Lung (tissue), 12 donors: ENCODE measurements around the gene IFNL2. TPM values are rescaled to one million over a fixed set of nuclear protein-coding genes. Genes with fewer than 3 reads are reported as not detected.
"Not testable (repeated sequence)": the region's sequence is repeated elsewhere in the genome, so short reads cannot be mapped to it uniquely, and the experiment has no call there.

Experiments
- ATAC-seq: fragments of 200-7000 bp; cut with Tn5 transposase; one replicate; pipeline ENCODE4 v1.9.1; 2020; ENCODE audit warnings: moderate number of reproducible peaks; ENCODE audit not compliant: insufficient read depth, low FRiP score
- DNase-seq, 3 donors: peaks; one replicate each; pipeline ENCODE4 v3.0.0-alpha.2; 2013 to 2017
- H3K27ac ChIP-seq, 2 donors: one replicate each; pipeline ENCODE4 v1.5.1; 2013; ENCODE audit warnings: mild to moderate bottlenecking in 2 of 2, moderate library complexity in 2 of 2, control low read depth in 1 of 2, inconsistent platforms in 1 of 2, low read depth in 1 of 2, low read length in 1 of 2
- H3K27me3 ChIP-seq, 3 donors: one replicate each; pipeline ENCODE4 v1.5.1; 2013; ENCODE audit warnings: low read length in 2 of 3; ENCODE audit not compliant: control insufficient read depth in 3 of 3, insufficient read depth in 3 of 3
- H3K36me3 ChIP-seq, 4 donors: one replicate each; pipeline ENCODE4 v1.5.1; 2013; ENCODE audit warnings: low read length in 4 of 4, mild to moderate bottlenecking in 1 of 4, moderate library complexity in 1 of 4; ENCODE audit not compliant: control insufficient read depth in 4 of 4, insufficient read depth in 4 of 4
- H3K4me1 ChIP-seq, 5 donors: one replicate each; pipeline ENCODE4 v1.5.1; 2013; ENCODE audit warnings: low read length in 5 of 5, mild to moderate bottlenecking in 2 of 5, moderate library complexity in 1 of 5; ENCODE audit not compliant: control insufficient read depth in 5 of 5, insufficient read depth in 5 of 5
- H3K4me3 ChIP-seq: one replicate; pipeline ENCODE4 v1.5.1; 2013; ENCODE audit warnings: mild to moderate bottlenecking, control low read depth, moderate library complexity
- H3K9ac ChIP-seq, 2 donors: one replicate each; pipeline ENCODE4 v1.5.1; 2013; ENCODE audit warnings: low read length in 2 of 2, control low read depth in 1 of 2; ENCODE audit not compliant: insufficient read depth in 1 of 2
- H3K9me3 ChIP-seq, 4 donors: one replicate each; pipeline ENCODE4 v1.5.1; 2013; ENCODE audit warnings: low read length in 3 of 4, mild to moderate bottlenecking in 1 of 4, moderate library complexity in 1 of 4; ENCODE audit not compliant: control insufficient read depth in 4 of 4, insufficient read depth in 3 of 4
- WGBS, 2 donors: extraction: QIAGEN DNeasy Blood & Tissue Kit; methylation state at CpG; one replicate each; pipeline ENCODE4 v1.1.7; 2013; 5-methylcytosine and 5-hydroxymethylcytosine counted together
- polyA plus RNA-seq, 2 donors: library from polyadenylated mRNA; stranded (reverse); fragments of 200-250 nt; gene quantifications; one replicate each; pipeline ENCODE4 v1.2.1, GENCODE V29; 2013
- total RNA-seq, 2 donors: library from RNA; depleted of rRNA in 1 of 2; stranded (reverse); fragments of >200 nt in 1 of 2; gene quantifications; one replicate each; pipeline ENCODE4 v1.2.1, GENCODE V29; 2014 to 2021
- TF ChIP-seq, protein P1 (sequence below): IDR thresholded peaks from 2 replicates; pipeline ENCODE4 v1.5.1; 2012; ENCODE audit warnings: mild to moderate bottlenecking; ENCODE audit errors: control extremely low read depth, extremely low read depth
- donor health status: control.
- donor health status: control.
- donor health status: Bipolar disorder and iron deficiency.
- donor health status: healthy.
- donor health status: DM: yes; HTN: yes; CAD: no.

IFNL2 gene
- total and polyA plus RNA-seq, 4 donors, result not detected

DNA sequence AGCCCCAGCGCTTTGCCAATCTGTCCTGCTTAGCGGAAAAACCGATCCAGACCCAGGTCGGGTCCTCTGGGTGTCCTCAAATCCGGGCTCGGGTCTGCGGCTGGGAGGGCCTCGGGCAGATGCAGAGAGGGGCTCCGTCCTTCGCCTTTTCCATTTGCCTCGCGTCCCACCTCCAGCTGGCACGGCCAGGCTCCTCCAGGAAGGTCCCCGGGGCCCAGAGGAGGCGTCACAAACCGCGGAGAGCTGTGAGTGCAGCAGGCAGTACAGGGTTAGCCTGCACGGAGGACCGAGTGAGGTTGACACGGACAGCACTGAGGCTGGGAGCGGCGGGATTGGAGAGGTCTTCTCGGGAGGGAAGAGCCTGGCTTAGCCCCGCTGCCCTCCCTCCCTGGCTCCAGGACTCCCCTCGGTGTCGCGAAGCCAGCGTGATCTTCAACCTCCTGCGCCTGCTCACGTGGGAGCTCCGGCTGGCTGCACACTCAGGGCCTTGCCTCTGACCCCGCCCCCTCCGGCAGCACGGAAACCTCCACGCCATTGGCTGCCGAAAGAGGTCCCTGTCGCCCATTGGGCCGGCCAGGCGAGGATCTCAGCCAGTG lies 2.8 kb upstream of the IFNL2 start:
- DNase-seq, result no peak
- Histone ChIP-seq H3K4me3 (no peak overlapping the region), H3K27ac (no peak overlapping the region), H3K9me3 (peaks cover 0 to 10% (median 0%) of the 10 kb centered on the region in 4 donors), H3K27me3 (peaks cover 0 to 31% (median 30%) of the 10 kb centered on the region in 3 donors), H3K4me1 (peaks cover 0 to 13% (median 0%) of the 10 kb centered on the region in 5 donors), H3K9ac (no peak overlapping the region), H3K36me3 (no peaks in the 10 kb centered on the region)
- ATAC-seq, result no peak
- WGBS, 2 donors, result 30 to 38% methylated on average over 37 to 39 of the region's 39 CpGs
- TF ChIP-seq, protein P1, sequence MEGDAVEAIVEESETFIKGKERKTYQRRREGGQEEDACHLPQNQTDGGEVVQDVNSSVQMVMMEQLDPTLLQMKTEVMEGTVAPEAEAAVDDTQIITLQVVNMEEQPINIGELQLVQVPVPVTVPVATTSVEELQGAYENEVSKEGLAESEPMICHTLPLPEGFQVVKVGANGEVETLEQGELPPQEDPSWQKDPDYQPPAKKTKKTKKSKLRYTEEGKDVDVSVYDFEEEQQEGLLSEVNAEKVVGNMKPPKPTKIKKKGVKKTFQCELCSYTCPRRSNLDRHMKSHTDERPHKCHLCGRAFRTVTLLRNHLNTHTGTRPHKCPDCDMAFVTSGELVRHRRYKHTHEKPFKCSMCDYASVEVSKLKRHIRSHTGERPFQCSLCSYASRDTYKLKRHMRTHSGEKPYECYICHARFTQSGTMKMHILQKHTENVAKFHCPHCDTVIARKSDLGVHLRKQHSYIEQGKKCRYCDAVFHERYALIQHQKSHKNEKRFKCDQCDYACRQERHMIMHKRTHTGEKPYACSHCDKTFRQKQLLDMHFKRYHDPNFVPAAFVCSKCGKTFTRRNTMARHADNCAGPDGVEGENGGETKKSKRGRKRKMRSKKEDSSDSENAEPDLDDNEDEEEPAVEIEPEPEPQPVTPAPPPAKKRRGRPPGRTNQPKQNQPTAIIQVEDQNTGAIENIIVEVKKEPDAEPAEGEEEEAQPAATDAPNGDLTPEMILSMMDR, result no peak

DNA sequence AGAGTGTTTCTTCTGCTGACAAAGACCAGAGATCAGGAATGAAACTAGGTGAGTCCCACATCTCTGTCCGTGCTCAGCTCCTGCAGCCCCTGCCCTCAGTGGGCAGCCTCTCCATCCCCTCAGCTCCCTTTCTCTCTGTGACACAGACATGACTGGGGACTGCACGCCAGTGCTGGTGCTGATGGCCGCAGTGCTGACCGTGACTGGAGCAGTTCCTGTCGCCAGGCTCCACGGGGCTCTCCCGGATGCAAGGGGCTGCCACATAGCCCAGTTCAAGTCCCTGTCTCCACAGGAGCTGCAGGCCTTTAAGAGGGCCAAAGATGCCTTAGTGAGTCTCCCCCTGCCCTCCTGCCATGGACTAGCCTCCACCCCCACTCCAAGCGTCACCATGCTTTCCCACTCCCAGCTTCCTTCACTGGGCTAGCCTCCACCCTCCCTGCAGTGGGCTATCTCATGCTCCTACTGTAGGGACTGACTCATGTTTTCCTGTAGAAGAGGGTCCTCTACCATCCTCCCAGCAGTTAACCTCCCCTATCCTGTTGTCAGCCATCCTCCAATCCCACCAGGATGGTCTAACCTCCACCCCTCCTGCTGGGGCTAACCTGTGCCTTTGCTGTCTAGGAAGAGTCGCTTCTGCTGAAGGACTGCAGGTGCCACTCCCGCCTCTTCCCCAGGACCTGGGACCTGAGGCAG lies 481 bp downstream of the IFNL2 start:
- WGBS, 2 donors, result 74 to 86% methylated on average over 9 to 10 of the region's 10 CpGs
- Histone ChIP-seq H3K9me3 (peaks cover 0 to 10% (median 0%) of the 10 kb centered on the region in 4 donors), H3K4me1 (peaks cover 0 to 13% (median 0%) of the 10 kb centered on the region in 5 donors), H3K27me3 (peaks cover 0 to 19% (median 13%) of the 10 kb centered on the region in 3 donors)
- not testable (repeated sequence) for H3K36me3 ChIP-seq, H3K27ac ChIP-seq, ATAC-seq, H3K4me3 ChIP-seq, DNase-seq, H3K9ac ChIP-seq

DNA sequence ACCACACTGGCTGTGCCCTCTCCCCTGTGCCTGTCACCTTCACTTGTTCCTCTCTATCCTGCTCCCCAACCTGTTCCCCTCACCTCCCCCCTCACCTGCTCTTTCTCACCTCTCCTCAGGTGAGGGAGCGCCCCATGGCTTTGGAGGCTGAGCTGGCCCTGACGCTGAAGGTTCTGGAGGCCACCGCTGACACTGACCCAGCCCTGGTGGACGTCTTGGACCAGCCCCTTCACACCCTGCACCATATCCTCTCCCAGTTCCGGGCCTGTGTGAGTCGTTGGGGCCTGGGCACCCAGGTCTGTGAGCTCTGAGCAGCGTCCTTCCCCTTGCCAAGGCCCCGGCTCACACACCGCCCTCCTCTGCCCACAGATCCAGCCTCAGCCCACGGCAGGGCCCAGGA lies 1.2 kb downstream of the IFNL2 start:
- WGBS, 2 donors, result 69 to 79% methylated on average over 8 to 10 of the region's 10 CpGs
- not testable (repeated sequence) for H3K4me3 ChIP-seq, H3K36me3 ChIP-seq, H3K9me3 ChIP-seq, ATAC-seq, H3K9ac ChIP-seq, DNase-seq, H3K27ac ChIP-seq
- Histone ChIP-seq H3K27me3 (peaks cover 0 to 12% (median 6%) of the 10 kb centered on the region in 3 donors), H3K4me1 (peaks cover 0 to 12% (median 0%) of the 10 kb centered on the region in 5 donors)

DNA sequence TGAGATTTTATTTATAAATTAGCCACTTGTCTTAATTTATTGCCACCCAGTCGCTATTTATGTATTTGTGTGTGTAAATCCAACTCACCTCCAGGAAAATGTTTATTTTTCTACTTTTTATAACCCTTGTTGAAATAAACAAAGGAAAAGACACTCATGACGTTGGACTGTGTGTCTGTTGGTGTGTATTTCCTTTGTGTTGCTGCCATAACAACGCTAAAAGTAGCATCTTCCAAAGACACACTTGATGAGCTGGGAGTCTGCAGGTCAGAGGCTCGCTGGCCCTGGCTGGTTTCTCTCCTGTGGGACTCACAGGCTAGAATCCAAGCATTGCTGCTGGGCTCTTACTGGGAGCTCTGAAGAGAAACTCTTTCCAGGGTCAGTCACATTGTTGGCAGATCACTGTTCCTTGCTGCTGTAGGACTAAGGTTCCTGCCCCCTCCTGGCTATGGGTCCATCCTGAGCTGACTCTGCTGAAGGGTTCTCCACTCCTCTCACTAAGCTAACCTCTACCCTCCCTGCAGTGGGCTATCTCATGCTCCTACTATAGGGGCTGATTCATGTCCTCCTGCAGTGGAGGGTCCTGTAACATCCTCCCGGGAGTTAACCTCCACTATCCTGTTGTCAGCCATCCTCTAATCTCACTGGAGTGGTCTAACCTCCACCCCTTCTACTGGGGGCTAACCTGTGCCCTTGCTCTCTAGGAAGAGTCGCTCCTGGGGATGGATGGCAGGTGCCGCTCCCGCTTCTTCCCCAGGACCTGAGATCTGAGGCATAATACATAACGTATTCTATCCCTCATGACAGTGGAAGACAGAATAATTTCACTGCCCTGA lies 2.1 kb downstream of the IFNL2 start:
- peaks cover 0 to 6% (median 3%) of the 10 kb centered on the region in 3 donors for H3K27me3 ChIP-seq
- TF ChIP-seq, protein P1, result no peak
- no peak for DNase-seq
- H3K4me3 ChIP-seq, result no peak overlapping the region
- H3K9ac ChIP-seq, result no peak overlapping the region
- H3K36me3 ChIP-seq, result no peaks in the 10 kb centered on the region
- no peak overlapping the region for H3K27ac ChIP-seq
- H3K4me1 ChIP-seq, result peaks cover 0 to 3% (median 0%) of the 10 kb centered on the region in 5 donors
- no peak for ATAC-seq
- 68 to 82% methylated on average over 9 of the region's 9 CpGs for WGBS, 2 donors
- peaks cover 0 to 4% (median 0%) of the 10 kb centered on the region in 4 donors for H3K9me3 ChIP-seq

DNA sequence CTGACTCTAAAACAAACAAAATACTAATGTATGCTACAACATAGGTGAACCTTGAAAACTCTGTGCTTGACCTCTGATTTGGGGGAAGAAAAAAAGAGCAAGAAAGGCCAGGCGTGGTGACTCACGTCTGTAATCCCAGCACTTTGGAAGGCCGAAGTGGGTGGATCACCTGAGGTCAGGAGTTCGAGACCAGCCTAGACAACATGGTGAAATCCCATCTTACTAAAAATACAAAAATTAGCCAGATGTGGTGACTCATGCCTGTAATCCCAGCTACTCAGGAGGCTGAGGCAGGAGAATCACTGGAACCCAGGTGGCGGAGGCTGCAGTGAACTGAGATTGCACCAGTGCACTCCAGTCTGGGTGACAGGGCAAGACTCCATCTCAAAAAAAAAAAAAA lies 5.7 kb downstream of the IFNL2 start:
- WGBS, 2 donors, result 88 to 93% methylated on average over 5 of the region's 5 CpGs
- not testable (repeated sequence) for H3K4me3 ChIP-seq, H3K36me3 ChIP-seq, H3K9ac ChIP-seq, H3K4me1 ChIP-seq, ATAC-seq, H3K27me3 ChIP-seq, H3K9me3 ChIP-seq, H3K27ac ChIP-seq, DNase-seq
